GM12878 (cell line): Measurements from ENCODE around the gene TOX2. TPM values are rescaled to one million over a fixed set of nuclear protein-coding genes. Genes with fewer than 3 reads are reported as not detected.

Experiments used
- ATAC-seq: fragments of 200-7000 bp; cut with Tn5 transposase; 3 replicates; pipeline ENCODE4 v1.9.1; 2020; ENCODE audit warnings: mild to moderate bottlenecking, moderate library complexity
- BruUV-seq: library from RNA; stranded (reverse); fragments of 400-500 nt; replicated peaks from 2 replicates; lab custom pipeline; 2021; lab: Mats Ljungman, UMichigan
- CTCF ChIA-PET: fragments of 300-600 bp; sonication (Branson Sonifier 250); formaldehyde crosslinking; extraction: SDS; loops from one replicate; lab custom pipeline; 2021; ENCODE audit warnings: inconsistent platforms; lab: Yijun Ruan, JAX
- POLR2A ChIA-PET: fragments of 350-600 bp; formaldehyde crosslinking; extraction: SDS; loops from one replicate; lab custom pipeline; 2021; ENCODE audit warnings: inconsistent platforms; lab: Charles Lee
- RAD21 ChIA-PET: fragments of 300-600 bp; sonication (Branson Sonifier 250); formaldehyde crosslinking; loops from one replicate; lab custom pipeline; 2023; ENCODE audit warnings: antibody characterized with exemption; ENCODE audit not compliant: unreplicated experiment; lab: Charles Lee
- SMC1A ChIA-PET: fragments of 300-600 bp; sonication (Branson Sonifier 250); formaldehyde crosslinking; loops from one replicate; lab custom pipeline; 2023; ENCODE audit not compliant: unreplicated experiment, uncharacterized antibody; lab: Charles Lee
- DNase-seq: peaks from one replicate; pipeline ENCODE4 v3.0.0-alpha.2; 2011; ENCODE audit warnings: low read depth, low spot score
- FAIRE-seq: peaks from 3 replicates; lab custom pipeline; 2011; peaks lifted over from hg19 to GRCh38; lab: Jason Lieb, UNC
- H2AFZ ChIP-seq: 2 replicates; pipeline ENCODE4 v1.6.0; 2011; ENCODE audit warnings: low read depth, low read length, control low read depth; ENCODE audit not compliant: control insufficient read depth
- H3K27ac ChIP-seq: 2 replicates; pipeline ENCODE4 v1.5.1; 2011; ENCODE audit warnings: control low read depth; ENCODE audit not compliant: control insufficient read depth, insufficient read depth
- H3K27me3 ChIP-seq, 2 experiments: replicated peaks in 1 of 2; 2 replicates each; pipeline versions ENCODE4 v1.6.0 to v1.6.1; 2011; ENCODE audit warnings: low read length in 1 of 2; ENCODE audit not compliant: control insufficient read depth in 2 of 2, insufficient read depth in 2 of 2
- H3K36me3 ChIP-seq, 2 experiments: 2 replicates each; pipeline ENCODE4 v1.5.1; 2011; ENCODE audit warnings: low read length in 1 of 2; ENCODE audit not compliant: control insufficient read depth in 2 of 2, insufficient read depth in 2 of 2
- H3K4me1 ChIP-seq: 2 replicates; pipeline ENCODE4 v1.6.1; 2011; ENCODE audit warnings: mild to moderate bottlenecking, low read length, moderate library complexity, mixed read lengths; ENCODE audit not compliant: control insufficient read depth, insufficient read depth
- H3K4me2 ChIP-seq: 2 replicates; pipeline ENCODE4 v1.6.0; 2011; ENCODE audit warnings: control low read depth; ENCODE audit not compliant: control insufficient read depth, insufficient read depth
- H3K4me3 ChIP-seq: fragments of 200-600 bp; sonication (generic); 2 replicates; pipeline ENCODE4 v1.5.1; 2016
- H3K79me2 ChIP-seq: 2 replicates; pipeline ENCODE4 v1.6.0; 2011; ENCODE audit warnings: low read length; ENCODE audit not compliant: control insufficient read depth, insufficient read depth
- H3K9ac ChIP-seq: 2 replicates; pipeline ENCODE4 v1.8.0; 2011; ENCODE audit warnings: low read length, control low read depth, mixed read lengths; ENCODE audit not compliant: control insufficient read depth, insufficient read depth
- H3K9me3 ChIP-seq: replicated peaks from 3 replicates; pipeline ENCODE4 v1.5.1; 2011; ENCODE audit warnings: mild to moderate bottlenecking, low read length; ENCODE audit not compliant: control insufficient read depth, insufficient read depth
- H4K20me1 ChIP-seq: 2 replicates; pipeline ENCODE4 v1.6.0; 2011; ENCODE audit not compliant: control insufficient read depth, insufficient read depth
- RELA ChIP-seq: fragments of 450-650 bp; IDR thresholded peaks from 2 replicates; pipeline ENCODE4 v1.8.0; 2014; ENCODE audit warnings: borderline replicate concordance; ENCODE audit not compliant: partially characterized antibody
- WGBS: methylation state at CpG from one replicate; pipeline ENCODE4 v1.1.6; 2016; ENCODE audit warnings: low lambda C conversion rate; ENCODE audit not compliant: insufficient replicate concordance, insufficient coverage; ENCODE audit errors: missing lambda C conversion rate; 5-methylcytosine and 5-hydroxymethylcytosine counted together
- in situ Hi-C: fragments of 300-500 bp; cut with MboI; formaldehyde crosslinking; loops from 9 replicates; pipeline ENCODE4 v1.14.3; 2018; ENCODE audit warnings: mixed read lengths
- intact Hi-C: fragments of 100-400 bp; cut with micrococcal nuclease; formaldehyde crosslinking; loops from one replicate; pipeline ENCODE4 v1.14.2; 2022; ENCODE audit not compliant: unreplicated experiment
- polyA plus RNA-seq, 11 experiments: library from polyadenylated mRNA; depleted of rRNA in 4 of 11; unstranded in 6 of 11; stranded (reverse) in 5 of 11; fragments of >200 nt; fragmentation: Nextera tagmentation in 4 of 11; fragmentation: Illumina TruSeq in 1 of 11; extraction: Ambion mirVana in 4 of 11; extraction: Trizol in 1 of 11; gene quantifications; 1 replicate in 1 of 11; 2 replicates in 10 of 11; pipeline versions ENCODE4 v1.2.1 to v1.2.3, GENCODE V29; 2011 to 2016; ENCODE audit warnings: inconsistent platforms in 2 of 11, missing spikeins in 2 of 11, low read depth in 1 of 11
- total RNA-seq, 4 experiments: library from RNA; depleted of rRNA in 3 of 4; stranded (reverse); fragments of >200 nt in 3 of 4; fragmentation: Illumina TruSeq in 1 of 4; extraction: Trizol in 1 of 4; gene quantifications; 2 replicates each; pipeline versions ENCODE4 v1.2.1 to v1.2.3, GENCODE V29; 2013 to 2021
- TF ChIP-seq, protein P1 (sequence below): fragments of 450-650 bp; IDR thresholded peaks from 2 replicates; pipeline ENCODE4 v1.6.1; 2017; ENCODE audit warnings: antibody characterized with exemption, mild to moderate bottlenecking, moderate library complexity
- TF ChIP-seq, protein P2 (sequence below): fragments of 450-650 bp; IDR thresholded peaks from 2 replicates; pipeline ENCODE4 v1.6.1; 2017; ENCODE audit warnings: borderline replicate concordance
- TF ChIP-seq, protein P3 (sequence below), 3 experiments: IDR thresholded peaks in 2 of 3; conservative IDR thresholded peaks in 1 of 3; 2 replicates each; pipeline ENCODE4 v1.5.1; 2011; ENCODE audit warnings: low read depth in 3 of 3, low read length in 3 of 3, mild to moderate bottlenecking in 3 of 3, control low read depth in 2 of 3, moderate library complexity in 2 of 3, inconsistent platforms in 1 of 3, mixed read lengths in 1 of 3; ENCODE audit not compliant: control insufficient read depth in 2 of 3, insufficient read depth in 1 of 3; ENCODE audit errors: extremely low read depth in 1 of 3

TOX2 gene
- total and polyA plus RNA-seq, 10 of the 15 experiments (the other 5 are each of a cell fraction or from before 2014, with no cell fraction given): 2.6 to 40.5 (median 7.9) TPM

DNA sequence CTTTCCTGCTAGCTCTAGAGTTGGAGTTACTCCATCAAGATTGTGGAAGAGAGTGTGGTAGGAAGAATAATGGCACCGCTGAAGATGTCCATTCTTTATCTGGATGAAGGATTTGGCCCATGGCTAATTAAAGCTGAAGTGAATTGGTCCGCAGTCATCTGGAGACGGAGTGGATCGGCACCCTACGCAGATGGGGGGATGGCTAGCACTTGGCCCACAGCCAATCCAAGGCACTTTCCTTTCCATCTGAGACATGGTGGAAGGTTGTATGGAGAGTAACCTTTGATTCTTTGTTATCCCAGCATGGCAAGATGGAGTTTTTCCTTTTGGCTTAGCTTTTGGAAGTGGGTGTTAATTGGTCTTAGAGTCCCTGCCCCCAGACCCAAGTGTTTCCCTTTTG lies 184.0 kb downstream of the TOX2 start:
- Histone ChIP-seq H3K36me3 (no peaks in the 10 kb centered on the region), H3K9ac (no peak overlapping the region), H3K9me3 (no peaks in the 10 kb centered on the region), H2AFZ (no peak overlapping the region), H3K27ac (no peak overlapping the region), H3K4me3 (no peak overlapping the region), H4K20me1 (no peaks in the 10 kb centered on the region), H3K27me3 (no peaks in the 10 kb centered on the region), H3K4me2 (no peak overlapping the region), H3K79me2 (no peaks in the 10 kb centered on the region), H3K4me1 (no peaks in the 10 kb centered on the region)
- no peak for FAIRE-seq
- CTCF ChIA-PET: interaction anchor here (0.8 to 2.1 kb wide), 5 partner anchors 9 to 650 kb away, joined by 3 to 6 read pairs (median 5); no protein-coding TSS in a partner anchor
- POLR2A ChIA-PET: no interaction called here
- ATAC-seq: no peak
- no TSS peak for BruUV-seq
- DNase-seq: no peak
- TF ChIP-seq, protein P1, sequence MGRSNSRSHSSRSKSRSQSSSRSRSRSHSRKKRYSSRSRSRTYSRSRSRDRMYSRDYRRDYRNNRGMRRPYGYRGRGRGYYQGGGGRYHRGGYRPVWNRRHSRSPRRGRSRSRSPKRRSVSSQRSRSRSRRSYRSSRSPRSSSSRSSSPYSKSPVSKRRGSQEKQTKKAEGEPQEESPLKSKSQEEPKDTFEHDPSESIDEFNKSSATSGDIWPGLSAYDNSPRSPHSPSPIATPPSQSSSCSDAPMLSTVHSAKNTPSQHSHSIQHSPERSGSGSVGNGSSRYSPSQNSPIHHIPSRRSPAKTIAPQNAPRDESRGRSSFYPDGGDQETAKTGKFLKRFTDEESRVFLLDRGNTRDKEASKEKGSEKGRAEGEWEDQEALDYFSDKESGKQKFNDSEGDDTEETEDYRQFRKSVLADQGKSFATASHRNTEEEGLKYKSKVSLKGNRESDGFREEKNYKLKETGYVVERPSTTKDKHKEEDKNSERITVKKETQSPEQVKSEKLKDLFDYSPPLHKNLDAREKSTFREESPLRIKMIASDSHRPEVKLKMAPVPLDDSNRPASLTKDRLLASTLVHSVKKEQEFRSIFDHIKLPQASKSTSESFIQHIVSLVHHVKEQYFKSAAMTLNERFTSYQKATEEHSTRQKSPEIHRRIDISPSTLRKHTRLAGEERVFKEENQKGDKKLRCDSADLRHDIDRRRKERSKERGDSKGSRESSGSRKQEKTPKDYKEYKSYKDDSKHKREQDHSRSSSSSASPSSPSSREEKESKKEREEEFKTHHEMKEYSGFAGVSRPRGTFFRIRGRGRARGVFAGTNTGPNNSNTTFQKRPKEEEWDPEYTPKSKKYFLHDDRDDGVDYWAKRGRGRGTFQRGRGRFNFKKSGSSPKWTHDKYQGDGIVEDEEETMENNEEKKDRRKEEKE: no peak
- TF ChIP-seq RELA: no peak
- TF ChIP-seq, protein P2, sequence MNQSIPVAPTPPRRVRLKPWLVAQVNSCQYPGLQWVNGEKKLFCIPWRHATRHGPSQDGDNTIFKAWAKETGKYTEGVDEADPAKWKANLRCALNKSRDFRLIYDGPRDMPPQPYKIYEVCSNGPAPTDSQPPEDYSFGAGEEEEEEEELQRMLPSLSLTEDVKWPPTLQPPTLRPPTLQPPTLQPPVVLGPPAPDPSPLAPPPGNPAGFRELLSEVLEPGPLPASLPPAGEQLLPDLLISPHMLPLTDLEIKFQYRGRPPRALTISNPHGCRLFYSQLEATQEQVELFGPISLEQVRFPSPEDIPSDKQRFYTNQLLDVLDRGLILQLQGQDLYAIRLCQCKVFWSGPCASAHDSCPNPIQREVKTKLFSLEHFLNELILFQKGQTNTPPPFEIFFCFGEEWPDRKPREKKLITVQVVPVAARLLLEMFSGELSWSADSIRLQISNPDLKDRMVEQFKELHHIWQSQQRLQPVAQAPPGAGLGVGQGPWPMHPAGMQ: no peak
- TF ChIP-seq, protein P3, sequence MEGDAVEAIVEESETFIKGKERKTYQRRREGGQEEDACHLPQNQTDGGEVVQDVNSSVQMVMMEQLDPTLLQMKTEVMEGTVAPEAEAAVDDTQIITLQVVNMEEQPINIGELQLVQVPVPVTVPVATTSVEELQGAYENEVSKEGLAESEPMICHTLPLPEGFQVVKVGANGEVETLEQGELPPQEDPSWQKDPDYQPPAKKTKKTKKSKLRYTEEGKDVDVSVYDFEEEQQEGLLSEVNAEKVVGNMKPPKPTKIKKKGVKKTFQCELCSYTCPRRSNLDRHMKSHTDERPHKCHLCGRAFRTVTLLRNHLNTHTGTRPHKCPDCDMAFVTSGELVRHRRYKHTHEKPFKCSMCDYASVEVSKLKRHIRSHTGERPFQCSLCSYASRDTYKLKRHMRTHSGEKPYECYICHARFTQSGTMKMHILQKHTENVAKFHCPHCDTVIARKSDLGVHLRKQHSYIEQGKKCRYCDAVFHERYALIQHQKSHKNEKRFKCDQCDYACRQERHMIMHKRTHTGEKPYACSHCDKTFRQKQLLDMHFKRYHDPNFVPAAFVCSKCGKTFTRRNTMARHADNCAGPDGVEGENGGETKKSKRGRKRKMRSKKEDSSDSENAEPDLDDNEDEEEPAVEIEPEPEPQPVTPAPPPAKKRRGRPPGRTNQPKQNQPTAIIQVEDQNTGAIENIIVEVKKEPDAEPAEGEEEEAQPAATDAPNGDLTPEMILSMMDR (IDR thresholded peaks at IDR 0.05 in 2 of 3, conservative IDR thresholded peaks at IDR 0.05 in 1 of 3; ENCODE audit: control insufficient read depth in 2 of 3, extremely low read depth in 1 of 3, insufficient read depth in 1 of 3, low read depth in 3 of 3, low read length in 3 of 3): no peak
- in situ Hi-C loops: no loop called here
- SMC1A ChIA-PET: interaction anchor here (0.9 to 1.4 kb wide), 3 partner anchors 8 to 650 kb away, joined by 3 to 4 read pairs (median 3); no protein-coding TSS in a partner anchor
- RAD21 ChIA-PET: interaction anchor here (1.8 kb wide), 1 partner anchor 18 kb away, joined by 5 read pairs; no protein-coding TSS in a partner anchor
- 83% methylated on average over 5 of the region's 5 CpGs for WGBS
- intact Hi-C loops: no loop called here
